GM21737 (cell line): ENCODE measurements around the gene BIRC7.
"Not testable (repeated sequence)": the region's sequence is repeated elsewhere in the genome, so short reads cannot be mapped to it uniquely, and the experiment has no call there.

ENCODE experiments used
- ATAC-seq: cut with Tn5 transposase; IDR thresholded peaks from one replicate; pipeline ENCODE4 v1.9.1; 2021; ENCODE audit warnings: mild to moderate bottlenecking, moderate library complexity; ENCODE audit not compliant: unreplicated experiment

The BIRC7 gene

GRCh38 chr20:63246490-63247288, 11.0 kb downstream of the BIRC7 start:
- no peak for ATAC-seq

GRCh38 chr20:63247671-63248228, 12.0 kb downstream of the BIRC7 start:
- no peak for ATAC-seq

- ATAC-seq, result no peak
Measured at GRCh38 chr20:63248835-63249591, 13.3 kb downstream of the BIRC7 start.

DNA sequence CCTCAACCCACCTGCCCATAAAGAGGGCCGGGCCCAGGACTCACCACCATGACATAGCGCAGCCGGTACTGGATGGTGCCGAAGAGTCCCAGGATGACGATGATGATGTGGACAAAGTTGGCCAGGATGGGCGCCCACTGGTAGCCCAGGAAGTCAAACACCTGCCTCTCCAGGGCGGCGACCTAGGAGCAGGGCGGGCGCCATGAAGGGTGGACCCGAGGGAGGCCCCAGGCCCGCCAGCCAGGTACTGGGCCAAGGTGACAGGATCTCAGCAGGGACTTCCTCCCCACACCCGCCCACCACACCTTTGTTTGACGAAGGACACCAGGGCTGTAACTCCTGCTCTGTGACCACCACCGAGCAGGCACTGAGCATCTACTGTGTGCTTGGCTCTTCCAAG, 14.2 kb downstream of the BIRC7 start:
- ATAC-seq, result no peak

DNA sequence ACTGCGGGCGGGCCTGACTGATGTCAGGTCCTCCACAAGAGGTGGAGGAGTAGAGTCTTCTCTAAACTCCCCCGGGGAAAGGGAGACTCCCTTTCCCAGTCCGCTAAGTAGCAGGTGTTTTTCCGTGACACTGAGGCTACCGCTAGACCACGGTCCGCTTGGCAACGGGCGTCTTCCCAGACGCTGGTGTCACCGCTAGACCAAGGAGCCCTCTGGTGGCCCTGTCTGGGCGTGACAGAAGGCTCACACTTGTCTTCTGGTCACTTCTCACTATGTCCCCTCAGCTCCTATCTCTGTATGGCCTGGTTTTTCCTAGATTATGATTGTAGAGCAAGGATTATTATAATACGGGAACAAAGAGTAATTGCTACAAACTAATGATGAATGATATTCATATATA, 15.6 kb downstream of the BIRC7 start:
- ATAC-seq, result not testable (repeated sequence)

GRCh38 chr20:63252284-63252711, 16.6 kb downstream of the BIRC7 start:
- ATAC-seq, result no peak

GRCh38 chr20:63253065-63253437, 17.3 kb downstream of the BIRC7 start:
- no peak for ATAC-seq

DNA sequence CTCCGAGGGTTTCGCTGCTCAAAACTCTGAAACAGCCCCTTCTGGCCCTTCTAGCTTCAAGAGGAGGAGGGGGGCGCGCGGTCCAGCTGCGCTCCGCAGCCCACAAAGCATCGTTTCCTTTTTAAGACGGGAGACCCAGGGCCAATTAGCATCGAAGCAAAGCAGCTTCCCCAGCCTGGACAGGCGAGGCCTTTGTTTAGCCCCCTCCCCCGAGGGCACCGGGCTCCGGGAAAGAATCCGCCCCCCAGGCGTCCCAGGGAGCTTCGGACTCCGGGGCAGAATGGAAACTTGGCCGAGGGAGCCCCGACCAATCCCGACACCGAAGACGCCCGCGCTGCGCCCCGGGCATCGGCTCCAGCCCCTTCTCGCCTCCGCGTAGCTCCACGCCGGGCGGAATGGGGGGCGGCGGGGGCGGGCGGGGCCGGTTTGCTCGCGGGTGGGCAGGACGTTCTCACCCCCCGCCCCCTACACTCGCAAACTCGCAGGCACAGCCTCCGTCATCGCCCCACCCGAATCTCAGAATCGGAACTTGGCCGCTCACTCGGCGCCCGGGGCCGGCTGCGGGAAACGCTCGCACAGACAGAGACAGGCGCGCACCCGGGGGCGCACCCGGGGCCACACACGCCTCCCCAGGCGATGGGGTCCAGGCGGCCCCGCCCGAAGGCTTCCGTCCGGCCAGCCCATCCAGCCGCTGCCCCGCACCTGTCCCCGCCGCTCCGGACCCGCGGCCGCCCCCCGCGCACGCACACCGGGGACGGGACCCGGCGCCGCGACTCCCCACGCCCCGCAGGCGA, 17.9 kb downstream of the BIRC7 start:
- no peak for ATAC-seq

DNA sequence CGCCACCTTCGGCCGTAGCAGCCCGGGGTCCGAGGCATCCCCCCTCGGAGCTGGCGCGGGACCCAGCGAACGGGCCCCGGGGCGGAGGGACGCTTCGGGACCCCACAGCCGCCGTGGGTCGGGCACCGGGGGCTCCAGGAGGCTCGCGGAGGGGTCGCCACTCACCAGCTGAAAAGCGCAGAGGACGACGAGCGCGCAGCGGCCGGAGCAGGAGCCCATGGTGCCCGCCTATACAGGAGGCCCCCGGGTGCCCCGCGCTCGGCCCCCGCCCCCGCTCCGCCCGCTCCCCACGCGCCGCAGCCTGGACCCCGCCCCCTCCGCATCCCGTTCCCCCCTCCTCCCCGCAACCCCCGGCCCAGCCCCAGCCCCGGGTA, 18.5 kb downstream of the BIRC7 start, which contains the start of gene NKAIN4:
Gene NKAIN4, minus strand, starts transcription at position 232 of the 374 bp plus-strand sequence. Its CDS starts 13 bp downstream, at position 219.
- no peak for ATAC-seq

- no peak for ATAC-seq
Measured at GRCh38 chr20:63254606-63255384, 19.1 kb downstream of the BIRC7 start.

GRCh38 chr20:63255931-63256704, 20.4 kb downstream of the BIRC7 start:
- ATAC-seq, result no peak

GRCh38 chr20:63256954-63257353, 21.2 kb downstream of the BIRC7 start:
- ATAC-seq, result no peak

DNA sequence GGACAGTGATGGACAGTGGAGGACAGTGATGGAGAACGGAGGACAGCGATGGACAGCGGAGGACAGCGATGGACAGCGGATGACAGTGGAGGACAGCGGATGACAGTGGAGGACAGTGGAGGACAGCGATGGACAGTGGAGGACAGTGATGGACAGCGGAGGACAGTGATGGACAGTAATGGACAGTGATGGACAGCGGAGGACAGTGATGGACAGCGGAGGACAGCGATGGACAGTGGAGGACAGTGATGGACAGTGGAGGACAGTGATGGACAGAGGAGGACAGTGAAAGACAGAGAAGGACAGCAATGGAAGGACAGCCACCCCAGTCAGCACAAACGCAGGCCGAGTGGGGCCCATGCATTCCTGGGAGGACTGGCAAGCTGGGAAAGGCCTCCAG, 21.9 kb downstream of the BIRC7 start:
- ATAC-seq, result no peak

- no peak for ATAC-seq
Measured at GRCh38 chr20:63258781-63259180, 23.1 kb downstream of the BIRC7 start.

GRCh38 chr20:63259734-63260460, 24.2 kb downstream of the BIRC7 start:
- no peak for ATAC-seq

DNA sequence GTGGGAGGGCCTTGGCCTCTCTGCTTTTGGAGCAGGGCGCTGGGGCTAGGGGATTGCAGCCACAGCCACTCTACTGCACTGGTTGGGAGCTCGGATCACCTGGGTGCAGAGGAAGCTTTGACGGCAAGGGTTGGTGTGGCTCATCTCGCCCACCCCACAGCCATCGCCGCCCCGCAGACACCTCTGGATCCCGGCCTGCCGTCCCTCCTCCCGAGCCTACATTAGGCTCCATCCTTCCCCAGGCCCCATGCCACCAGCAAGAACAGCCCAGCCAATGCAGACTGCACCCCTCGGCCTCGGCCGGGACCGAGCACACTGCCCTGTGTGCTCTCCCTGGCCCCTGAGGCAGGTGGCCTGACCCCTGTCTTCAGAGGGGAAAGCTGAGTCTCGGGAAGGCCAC, 24.8 kb downstream of the BIRC7 start:
- no peak for ATAC-seq

- no peak for ATAC-seq
Measured at GRCh38 chr20:63261060-63261794, 25.5 kb downstream of the BIRC7 start.
